ENCODE results near the gene SMAD3. TPM values are rescaled to one million over a fixed set of nuclear protein-coding genes. Genes with fewer than 3 reads are reported as not detected.

Gene SMAD3
- total and polyA plus RNA-seq, 5 donors: 9.9 to 40.5 (median 29.2) TPM

DNA sequence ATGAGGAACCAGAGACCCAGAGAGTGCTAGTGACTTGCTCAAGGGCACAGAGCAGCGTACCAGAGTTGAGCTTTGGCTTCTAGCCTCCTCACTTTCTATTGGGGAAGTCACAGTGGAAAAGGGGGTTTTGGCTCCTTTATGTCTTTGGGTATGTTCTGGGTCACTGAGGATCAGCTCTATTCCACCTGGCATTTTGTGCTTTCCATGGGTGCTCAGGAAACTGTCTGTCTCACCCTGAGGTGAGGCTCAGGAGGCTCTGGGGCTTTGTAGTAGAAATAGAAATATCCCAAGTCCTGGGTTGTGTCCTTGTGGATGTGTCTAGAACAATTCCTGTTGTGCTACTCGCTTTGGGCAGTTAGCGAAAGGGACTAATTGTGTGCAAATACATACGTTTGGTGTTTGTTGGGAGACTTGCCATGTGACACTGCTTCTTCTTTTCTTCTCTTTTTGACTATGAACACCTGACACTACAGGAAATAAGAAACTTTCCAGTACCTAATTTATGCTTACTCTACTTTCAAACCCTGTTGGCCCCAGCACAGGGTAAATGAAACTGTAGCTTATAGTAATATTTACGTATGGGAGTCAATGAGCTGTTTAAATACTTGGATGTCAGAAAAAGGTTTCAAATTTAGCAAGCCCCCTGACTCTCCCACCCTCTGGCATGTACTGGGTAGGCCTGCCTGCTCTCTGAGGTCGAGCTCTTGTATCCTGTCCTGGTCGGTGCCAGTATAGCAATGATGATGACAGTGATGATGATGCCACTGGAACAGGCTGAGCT is 35.6 kb downstream of the SMAD3 start:
- H3K4me3 ChIP-seq (ENCODE audit: low read length): no peak overlapping the region
- peaks cover 35% of the 10 kb centered on the region for H3K4me1 ChIP-seq (ENCODE audit: control insufficient read depth, insufficient read depth, low read length)
- H3K9me3 ChIP-seq (ENCODE audit: control insufficient read depth, low read length): no peaks in the 10 kb centered on the region
- H3K27ac ChIP-seq (ENCODE audit: low read length): no peak overlapping the region
- no peak for DNase-seq
- ATAC-seq: no peak
- WGBS: 88% methylated on average over 7 of the region's 7 CpGs
- intact Hi-C loops (cut with DNase I): loop anchor here in 1 of 4 donors (10.0 kb wide), 1 partner anchor 64 kb away; no protein-coding TSS in a partner anchor
- no peaks in the 10 kb centered on the region for H3K27me3 ChIP-seq (ENCODE audit: control insufficient read depth, insufficient read depth)

DNA sequence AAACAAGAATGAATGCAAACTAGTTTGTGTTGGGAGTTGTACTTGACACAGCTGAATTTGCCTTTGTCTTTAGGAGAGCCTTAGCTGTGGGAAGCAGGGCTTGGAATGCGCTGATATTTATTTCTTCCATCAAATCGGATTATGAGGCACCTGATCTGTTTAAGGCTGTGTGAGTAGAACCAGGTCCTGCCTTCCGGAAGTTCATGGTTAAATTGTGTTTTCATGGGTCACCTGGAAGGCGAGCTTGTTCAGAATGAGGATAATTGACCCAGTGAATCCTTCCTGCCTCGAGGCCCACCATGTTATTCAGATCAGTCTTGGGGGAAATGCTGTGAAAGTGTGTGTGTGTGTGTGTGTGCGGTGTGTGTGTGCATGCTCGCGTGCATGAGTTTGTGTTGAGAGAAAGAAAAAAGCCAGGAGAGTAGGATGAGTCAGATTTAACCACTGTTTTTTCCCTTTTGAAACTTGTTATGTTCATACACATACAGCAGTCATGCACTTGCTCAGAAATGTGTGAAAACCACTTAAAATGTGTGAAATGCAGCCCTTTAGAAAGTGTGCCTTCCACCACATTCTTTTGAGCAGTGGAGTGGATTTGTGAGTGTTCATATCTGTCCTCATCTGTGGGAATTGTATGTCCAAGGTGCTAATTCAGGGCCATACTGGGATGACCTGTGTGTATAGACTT is 36.7 kb downstream of the SMAD3 start:
- Histone ChIP-seq H3K4me1 (ENCODE audit: control insufficient read depth, insufficient read depth, low read length) (peaks cover 41% of the 10 kb centered on the region), H3K9me3 (ENCODE audit: control insufficient read depth, low read length) (no peaks in the 10 kb centered on the region), H3K4me3 (ENCODE audit: low read length) (no peak overlapping the region), H3K27me3 (ENCODE audit: control insufficient read depth, insufficient read depth) (no peaks in the 10 kb centered on the region), H3K27ac (ENCODE audit: low read length) (no peak overlapping the region)
- DNase-seq (no peak), ATAC-seq (no peak)
- intact Hi-C loops (cut with DNase I): loop anchor here in 1 of 4 donors (10.0 kb wide), 1 partner anchor 63 kb away; no protein-coding TSS in a partner anchor
- 63% methylated on average over 8 of the region's 8 CpGs for WGBS

- Histone ChIP-seq H3K27ac (ENCODE audit: low read length) (no peak overlapping the region), H3K27me3 (ENCODE audit: control insufficient read depth, insufficient read depth) (no peaks in the 10 kb centered on the region), H3K9me3 (ENCODE audit: control insufficient read depth, low read length) (no peaks in the 10 kb centered on the region), H3K4me1 (ENCODE audit: control insufficient read depth, insufficient read depth, low read length) (peaks cover 45% of the 10 kb centered on the region), H3K4me3 (ENCODE audit: low read length) (no peak overlapping the region)
- no peak for DNase-seq
- intact Hi-C loops (cut with DNase I): loop anchor here in 1 of 4 donors (10.0 kb wide), 1 partner anchor 62 kb away; no protein-coding TSS in a partner anchor
- ATAC-seq: no peak
- WGBS: 97% methylated on average over 4 of the region's 4 CpGs
These were observed 37.2 kb downstream of the SMAD3 start for GRCh38 chr15:67102599-67102929.

GRCh38 chr15:67103021-67103420 is 37.6 kb downstream of the SMAD3 start:
- no peak overlapping the region for H3K4me3 ChIP-seq (ENCODE audit: low read length)
- 82% methylated on average over 4 of the region's 4 CpGs for WGBS
- H3K4me1 ChIP-seq (ENCODE audit: control insufficient read depth, insufficient read depth, low read length): peaks cover 47% of the 10 kb centered on the region
- intact Hi-C loops (cut with DNase I): loop anchor here in 1 of 4 donors (10.0 kb wide), 1 partner anchor 62 kb away; no protein-coding TSS in a partner anchor
- no peaks in the 10 kb centered on the region for H3K27me3 ChIP-seq (ENCODE audit: control insufficient read depth, insufficient read depth)
- ATAC-seq (no peak), DNase-seq (no peak)
- no peak overlapping the region for H3K27ac ChIP-seq (ENCODE audit: low read length)
- H3K9me3 ChIP-seq (ENCODE audit: control insufficient read depth, low read length): no peaks in the 10 kb centered on the region

- Histone ChIP-seq H3K9me3 (ENCODE audit: control insufficient read depth, low read length) (no peaks in the 10 kb centered on the region), H3K27me3 (ENCODE audit: control insufficient read depth, insufficient read depth) (no peaks in the 10 kb centered on the region), H3K4me3 (ENCODE audit: low read length) (no peak overlapping the region), H3K27ac (ENCODE audit: low read length) (no peak overlapping the region), H3K4me1 (ENCODE audit: control insufficient read depth, insufficient read depth, low read length) (peaks cover 51% of the 10 kb centered on the region)
- DNase-seq (no peak), ATAC-seq (peak in 1 of 2 donors; percentile 6)
- intact Hi-C loops (cut with DNase I): loop anchor here in 1 of 4 donors (10.0 kb wide), 1 partner anchor 61 kb away; no protein-coding TSS in a partner anchor
- 55% methylated on average over 6 of the region's 6 CpGs for WGBS
These were observed 38.0 kb downstream of the SMAD3 start for GRCh38 chr15:67103432-67103831.

- H3K27me3 ChIP-seq (ENCODE audit: control insufficient read depth, insufficient read depth): no peaks in the 10 kb centered on the region
- intact Hi-C loops (cut with DNase I): loop anchor here in 1 of 4 donors (10.0 kb wide), 1 partner anchor 61 kb away; no protein-coding TSS in a partner anchor
- H3K4me1 ChIP-seq (ENCODE audit: control insufficient read depth, insufficient read depth, low read length): peaks cover 47% of the 10 kb centered on the region
- H3K4me3 ChIP-seq (ENCODE audit: low read length): no peak overlapping the region
- WGBS: 45% methylated on average over 11 of the region's 11 CpGs
- DNase-seq: no peak
- ATAC-seq: no peak
- H3K27ac ChIP-seq (ENCODE audit: low read length): no peak overlapping the region
- no peaks in the 10 kb centered on the region for H3K9me3 ChIP-seq (ENCODE audit: control insufficient read depth, low read length)
These were observed 38.5 kb downstream of the SMAD3 start for GRCh38 chr15:67103869-67104268.

GRCh38 chr15:67104510-67104909 is 39.1 kb downstream of the SMAD3 start:
- intact Hi-C loops (cut with DNase I): loop anchor here in 1 of 4 donors (10.0 kb wide), 1 partner anchor 60 kb away; no protein-coding TSS in a partner anchor
- Histone ChIP-seq H3K27ac (ENCODE audit: low read length) (peak overlapping the region; percentile 15), H3K4me3 (ENCODE audit: low read length) (no peak overlapping the region), H3K27me3 (ENCODE audit: control insufficient read depth, insufficient read depth) (no peaks in the 10 kb centered on the region), H3K4me1 (ENCODE audit: control insufficient read depth, insufficient read depth, low read length) (peaks cover 51% of the 10 kb centered on the region), H3K9me3 (ENCODE audit: control insufficient read depth, low read length) (no peaks in the 10 kb centered on the region)
- DNase-seq: no peak
- 23% methylated on average over 8 of the region's 8 CpGs for WGBS
- ATAC-seq: no peak

DNA sequence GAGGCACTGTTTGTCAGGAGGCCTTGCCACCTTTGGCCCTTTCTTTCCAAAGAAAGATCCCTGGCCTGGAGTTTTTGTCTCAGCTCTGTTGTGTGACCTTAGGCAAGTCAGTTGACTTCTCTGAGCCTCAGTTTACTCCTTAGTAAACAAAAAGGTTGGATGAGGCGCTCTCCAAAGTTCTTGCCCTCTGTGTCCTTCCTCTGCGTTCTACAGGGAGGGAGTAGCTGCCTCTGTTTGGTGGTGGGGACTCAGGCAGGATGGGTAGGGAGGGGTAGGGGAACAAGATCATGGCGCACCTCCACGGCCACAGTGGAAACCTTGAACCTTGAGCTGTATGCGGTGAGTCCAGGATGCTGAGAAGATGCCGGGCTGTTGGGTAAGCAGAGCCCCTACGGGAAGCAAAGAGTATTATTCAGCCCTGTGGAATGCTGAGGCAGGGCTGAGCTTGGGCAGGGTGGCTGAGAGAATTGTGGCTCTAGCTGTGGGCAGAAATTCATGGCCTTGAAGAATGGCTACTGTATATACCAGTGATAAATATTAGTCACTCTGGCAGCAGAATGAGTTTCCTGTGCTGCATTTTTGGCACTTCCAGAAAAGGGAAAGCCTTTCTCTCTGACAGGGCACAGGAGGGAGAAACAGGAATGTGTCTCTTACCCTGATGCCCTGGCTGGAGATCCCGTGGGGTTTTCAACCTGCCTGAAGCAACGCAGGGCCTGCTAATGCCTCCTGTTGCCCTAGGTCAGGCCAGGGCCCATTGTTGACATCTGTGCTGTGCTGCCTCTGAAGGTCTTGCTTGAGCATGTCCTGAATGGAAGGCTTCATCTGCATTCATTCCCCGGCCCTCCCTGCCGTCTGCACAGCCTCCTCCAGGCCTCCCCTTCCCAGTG is 39.9 kb downstream of the SMAD3 start:
- 51% methylated on average over 11 of the region's 11 CpGs for WGBS
- intact Hi-C loops (cut with DNase I): loop anchor here in 1 of 4 donors (10.0 kb wide), 1 partner anchor 59 kb away; no protein-coding TSS in a partner anchor
- peak overlapping the region; percentile 84 for H3K27ac ChIP-seq (ENCODE audit: low read length)
- H3K27me3 ChIP-seq (ENCODE audit: control insufficient read depth, insufficient read depth): no peaks in the 10 kb centered on the region
- H3K4me3 ChIP-seq (ENCODE audit: low read length): no peak overlapping the region
- H3K9me3 ChIP-seq (ENCODE audit: control insufficient read depth, low read length): no peaks in the 10 kb centered on the region
- DNase-seq: peak; percentile 61 to 71 (median 69)
- peak; percentile 64 to 72 for ATAC-seq
- H3K4me1 ChIP-seq (ENCODE audit: control insufficient read depth, insufficient read depth, low read length): peaks cover 58% of the 10 kb centered on the region

DNA sequence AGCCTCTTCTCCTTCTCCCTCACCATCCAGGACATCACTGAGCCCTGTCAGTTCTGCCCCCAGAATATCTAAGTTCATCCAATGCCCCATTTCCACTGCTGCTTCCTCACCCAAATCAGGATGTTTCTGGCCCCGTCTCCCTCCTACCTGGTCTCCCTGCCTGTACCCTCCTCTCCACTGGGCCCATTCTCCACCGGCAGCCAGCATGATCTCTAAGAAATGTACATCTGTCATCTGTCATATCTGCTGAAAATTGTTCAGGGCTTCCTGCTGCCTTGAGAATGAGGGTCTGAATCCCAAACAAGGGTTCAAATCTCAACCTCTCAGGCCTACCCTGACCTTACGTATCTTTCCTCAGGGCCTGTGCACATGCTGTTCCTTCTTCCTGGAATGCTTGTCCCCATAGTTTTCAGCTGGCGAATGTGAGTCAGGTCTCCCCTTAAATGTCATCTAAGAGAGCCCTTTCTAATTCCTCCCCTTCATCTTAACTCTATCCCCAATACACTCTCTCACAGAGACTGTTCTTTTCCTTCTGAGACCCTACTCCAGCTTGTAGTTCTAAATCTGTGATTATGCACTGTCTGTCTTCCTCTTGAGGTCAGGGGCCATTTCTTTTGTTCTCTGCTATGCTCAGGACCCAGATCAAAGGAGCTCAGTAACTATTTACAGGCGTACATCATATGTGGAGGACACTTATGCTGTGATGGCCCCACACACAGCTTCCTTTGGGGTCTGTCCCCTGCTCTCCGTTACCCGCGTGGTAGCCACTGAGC is 40.8 kb downstream of the SMAD3 start:
- DNase-seq (no peak), ATAC-seq (no peak)
- intact Hi-C loops (cut with DNase I): loop anchor here in 1 of 4 donors (10.0 kb wide), 1 partner anchor 59 kb away; no protein-coding TSS in a partner anchor
- Histone ChIP-seq H3K27me3 (ENCODE audit: control insufficient read depth, insufficient read depth) (no peaks in the 10 kb centered on the region), H3K4me1 (ENCODE audit: control insufficient read depth, insufficient read depth, low read length) (peaks cover 58% of the 10 kb centered on the region), H3K4me3 (ENCODE audit: low read length) (no peak overlapping the region), H3K27ac (ENCODE audit: low read length) (peak overlapping the region; percentile 84), H3K9me3 (ENCODE audit: control insufficient read depth, low read length) (no peaks in the 10 kb centered on the region)
- 83% methylated on average over 8 of the region's 8 CpGs for WGBS

DNA sequence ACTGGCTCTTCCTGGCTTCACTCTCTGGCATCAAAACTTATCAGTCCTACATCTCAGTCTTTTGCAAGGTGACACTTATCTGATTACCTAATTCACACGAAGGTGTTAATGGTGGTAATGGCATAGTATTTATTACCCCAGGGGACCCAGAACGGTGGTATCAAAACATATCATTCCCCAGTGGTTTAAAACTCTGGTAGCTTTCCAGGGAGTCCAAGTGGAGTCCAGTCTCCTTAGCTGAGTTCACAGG is 41.3 kb downstream of the SMAD3 start:
- intact Hi-C loops (cut with DNase I): loop anchor here in 1 of 4 donors (10.0 kb wide), 1 partner anchor 58 kb away; no protein-coding TSS in a partner anchor
- WGBS: 30% methylated on average over 2 of the region's 2 CpGs

More for the DNA sequence above, 41.3 kb downstream of the SMAD3 start:
- peak in 1 of 3 donors; percentile 3 for DNase-seq
- peak overlapping the region; percentile 43 for H3K27ac ChIP-seq (ENCODE audit: low read length)
- no peaks in the 10 kb centered on the region for H3K9me3 ChIP-seq (ENCODE audit: control insufficient read depth, low read length)
- no peak overlapping the region for H3K4me3 ChIP-seq (ENCODE audit: low read length)
- ATAC-seq: no peak
- no peaks in the 10 kb centered on the region for H3K27me3 ChIP-seq (ENCODE audit: control insufficient read depth, insufficient read depth)
- peaks cover 57% of the 10 kb centered on the region for H3K4me1 ChIP-seq (ENCODE audit: control insufficient read depth, insufficient read depth, low read length)

Measured in right cardiac atrium (tissue), 5 donors.